Cardiac fibroblast (primary cell): ENCODE data around the gene ACSM5.
"Not testable (repeated sequence)": the region's sequence is repeated elsewhere in the genome, so short reads cannot be mapped to it uniquely, and the experiment has no call there.

Source experiments
- DNase-seq, 2 donors: peaks; one replicate each; pipeline versions ENCODE4 v3.0.0 to v3.0.0-alpha.2; 2010; ENCODE audit warnings: low read depth in 2 of 2
- H3K4me3 ChIP-seq, 2 donors: replicated peaks in 1 of 2; 1 replicate in 1 of 2; 2 replicates in 1 of 2; pipeline ENCODE4 v1.5.1; 2011; ENCODE audit warnings: low read depth in 2 of 2, low read length in 2 of 2, mild to moderate bottlenecking in 2 of 2, moderate library complexity in 1 of 2
- CTCF ChIP-seq: IDR thresholded peaks from one replicate; pipeline ENCODE4 v1.5.1; 2011; ENCODE audit warnings: low read depth, mild to moderate bottlenecking, low read length, inconsistent platforms

The ACSM5 gene

DNA sequence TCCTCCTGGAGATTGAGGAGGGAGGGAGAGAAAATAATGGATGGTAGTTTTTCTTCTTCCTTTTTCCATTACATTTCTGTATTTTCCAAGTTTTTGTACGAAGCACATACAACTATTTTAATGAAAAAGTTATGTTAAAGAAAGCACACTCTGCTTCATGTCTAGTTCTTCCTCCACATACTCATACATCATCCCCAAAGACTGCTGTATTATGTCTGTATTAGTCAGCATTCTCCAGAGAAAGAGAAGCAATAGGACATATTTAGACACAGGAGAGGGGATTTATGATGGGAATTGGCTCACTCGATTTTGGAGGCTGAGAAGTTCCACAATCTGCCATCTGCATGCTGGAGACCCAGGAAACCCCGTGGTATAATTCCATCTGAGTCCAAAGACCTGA lies 31.9 kb downstream of the ACSM5 start:
- no peak for DNase-seq
- TF ChIP-seq CTCF, result no peak
- no peak overlapping the region for H3K4me3 ChIP-seq

- not testable (repeated sequence) for DNase-seq, H3K4me3 ChIP-seq
Measured at GRCh38 chr16:20441859-20442258, 32.5 kb downstream of the ACSM5 start.

- H3K4me3 ChIP-seq, DNase-seq: not testable (repeated sequence)
Measured at GRCh38 chr16:20446652-20447393, 37.5 kb downstream of the ACSM5 start.

- H3K4me3 ChIP-seq, DNase-seq: not testable (repeated sequence)
Measured at GRCh38 chr16:20451364-20451763, 42.0 kb downstream of the ACSM5 start, which contains the start of gene ACSM2A. Gene ACSM2A (plus strand): TSS chr16:20451521. CDS start chr16:20460115, 8,594 bp downstream.

GRCh38 chr16:20453633-20454032 lies 44.3 kb downstream of the ACSM5 start:
- DNase-seq, H3K4me3 ChIP-seq: not testable (repeated sequence)

DNA sequence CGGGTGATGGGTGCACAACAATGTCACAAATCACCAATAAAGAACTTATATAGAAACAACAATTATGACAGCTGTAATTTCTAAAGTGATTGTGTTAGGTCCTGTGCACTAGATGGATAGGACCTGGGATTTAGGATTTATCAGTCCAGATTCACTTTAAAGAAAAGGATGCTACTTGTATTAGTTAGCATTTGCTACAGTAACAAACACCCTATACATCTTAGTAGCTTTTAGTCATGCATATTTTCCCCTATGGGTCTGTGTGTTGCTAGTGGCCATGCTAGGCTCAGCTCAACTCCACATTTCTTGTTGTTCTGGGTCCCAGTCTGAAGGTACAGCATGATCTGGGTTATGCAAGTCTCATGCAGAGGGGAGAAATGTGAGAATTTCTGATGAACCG lies 49.9 kb downstream of the ACSM5 start:
- H3K4me3 ChIP-seq, DNase-seq: not testable (repeated sequence)

DNA sequence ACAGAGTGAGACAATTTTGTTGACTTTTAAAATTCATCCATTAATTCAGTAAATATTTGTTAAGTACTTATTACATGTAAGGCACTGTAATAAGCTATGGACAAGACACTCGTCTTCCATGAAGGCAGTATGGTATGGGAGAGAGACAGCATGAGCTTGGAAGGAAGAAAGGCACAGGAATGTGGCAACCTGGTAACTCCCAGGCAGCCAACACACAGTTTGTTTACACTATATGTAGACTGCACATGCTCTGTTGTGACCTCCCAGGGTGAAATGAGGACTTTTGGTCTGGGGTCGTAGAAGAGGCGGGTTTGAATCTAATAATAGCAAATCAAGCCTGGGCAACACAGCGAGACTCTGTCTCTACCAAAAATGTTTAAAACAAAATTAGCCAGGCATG lies 51.0 kb downstream of the ACSM5 start:
- H3K4me3 ChIP-seq, DNase-seq: not testable (repeated sequence)

- H3K4me3 ChIP-seq, DNase-seq: not testable (repeated sequence)
Measured at GRCh38 chr16:20468954-20469353, 59.6 kb downstream of the ACSM5 start.

GRCh38 chr16:20469930-20470329 lies 60.6 kb downstream of the ACSM5 start:
- H3K4me3 ChIP-seq, DNase-seq: not testable (repeated sequence)

DNA sequence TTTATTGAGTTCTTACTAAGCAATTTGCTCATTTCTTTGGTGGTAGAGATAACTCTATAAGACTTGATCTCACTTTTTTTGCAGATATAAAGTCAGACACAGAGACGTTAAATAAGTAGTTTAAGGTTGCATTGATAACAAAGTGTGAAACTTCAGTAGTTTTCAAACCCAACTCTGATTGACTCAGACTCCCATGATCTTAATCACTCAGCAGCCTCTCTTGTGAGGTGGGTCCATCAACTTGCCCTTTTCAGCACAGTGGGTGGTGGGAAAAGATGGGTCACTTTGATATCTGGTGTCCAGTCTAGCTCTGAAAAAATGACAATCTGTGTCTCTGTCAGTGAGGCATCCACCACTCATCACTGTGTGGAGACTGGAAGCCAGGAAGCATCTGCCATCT lies 61.4 kb downstream of the ACSM5 start:
- H3K4me3 ChIP-seq, DNase-seq: not testable (repeated sequence)

- not testable (repeated sequence) for H3K4me3 ChIP-seq, DNase-seq
Measured at GRCh38 chr16:20477188-20477744, 67.9 kb downstream of the ACSM5 start.

DNA sequence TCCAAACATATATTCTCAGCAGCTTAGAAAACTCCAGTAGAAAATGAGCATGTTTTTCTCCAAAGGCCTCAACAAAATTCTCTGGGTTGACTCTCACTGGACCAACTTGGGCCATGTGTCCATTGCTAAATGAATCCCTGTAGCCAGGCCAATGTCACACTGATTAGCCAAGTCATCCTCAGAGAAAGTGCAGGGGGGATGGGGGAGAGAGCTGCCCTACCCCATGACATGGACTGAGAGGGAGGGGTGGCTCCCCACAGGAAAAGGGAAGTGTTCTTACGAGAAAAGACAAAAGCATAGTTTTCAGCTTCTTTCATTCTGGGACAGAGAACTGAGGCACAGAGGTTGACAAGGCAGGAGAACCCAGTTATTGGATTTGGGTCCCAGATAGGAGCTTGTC lies 74.7 kb downstream of the ACSM5 start:
- DNase-seq, H3K4me3 ChIP-seq: not testable (repeated sequence)

DNA sequence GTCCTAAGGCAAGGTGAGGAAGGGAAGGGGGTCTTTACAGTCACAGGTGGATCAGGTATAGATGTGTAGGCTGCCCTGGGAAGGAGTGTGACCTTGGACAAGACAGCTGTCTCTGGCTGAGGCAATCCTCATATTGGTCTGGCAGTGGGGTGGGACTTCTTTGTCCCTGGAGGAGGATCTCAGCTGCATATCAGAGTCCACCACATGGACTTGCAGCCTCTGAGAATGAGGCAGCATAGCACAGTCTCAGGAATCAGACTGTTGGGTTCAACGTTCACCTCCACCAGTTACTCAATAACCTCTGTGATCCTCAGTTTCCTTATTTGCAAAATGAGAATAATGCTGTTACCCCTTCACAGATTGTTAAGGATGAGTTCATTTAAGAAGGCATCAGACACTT lies 75.4 kb downstream of the ACSM5 start:
- TF ChIP-seq CTCF, result no peak
- H3K4me3 ChIP-seq, result no peak overlapping the region
- no peak for DNase-seq
